Activated CD4-positive, alpha-beta T cell treated with anti-CD3 and anti-CD28 coated beads for 36 hours (primary cell): ENCODE data around the gene POF1B. TPM values are rescaled to one million over a fixed set of nuclear protein-coding genes. Genes with fewer than 3 reads are reported as not detected.
"Not testable (repeated sequence)": the region's sequence is repeated elsewhere in the genome, so short reads cannot be mapped to it uniquely, and the experiment has no call there.

Experiments
- ATAC-seq: fragments of 200-7000 bp; cut with Tn5 transposase; one replicate; pipeline ENCODE4 v1.10.0; 2021; ENCODE audit warnings: mild to moderate bottlenecking, moderate library complexity
- CTCF ChIA-PET: fragments of 350-600 bp; sonication (Branson Sonifier 250); formaldehyde crosslinking; loops from one replicate; lab custom pipeline; 2021; ENCODE audit warnings: antibody characterized with exemption; lab: Charles Lee
- POLR2A ChIA-PET: fragments of 350-600 bp; sonication (Branson Sonifier 250); formaldehyde crosslinking; loops from one replicate; lab custom pipeline; 2021; ENCODE audit warnings: antibody characterized with exemption, inconsistent platforms; lab: Charles Lee
- DNase-seq: peaks from one replicate; pipeline ENCODE4 v3.0.0-alpha.2; 2020
- H3K27ac Mint-ChIP-seq: one replicate; pipeline ENCODE4 v1.8.0; 2021; ENCODE audit warnings: mixed read lengths
- H3K27me3 Mint-ChIP-seq: one replicate; pipeline ENCODE4 v1.8.0; 2021; ENCODE audit warnings: mixed read lengths
- H3K36me3 Mint-ChIP-seq: one replicate; pipeline ENCODE4 v1.8.0; 2021; ENCODE audit warnings: low read depth, mixed read lengths
- H3K4me1 Mint-ChIP-seq: one replicate; pipeline ENCODE4 v1.8.0; 2021; ENCODE audit warnings: mixed read lengths
- H3K4me3 Mint-ChIP-seq: one replicate; pipeline ENCODE4 v1.8.0; 2021; ENCODE audit warnings: mild to moderate bottlenecking, moderate library complexity, mixed read lengths
- H3K9me3 Mint-ChIP-seq: one replicate; pipeline ENCODE4 v1.8.0; 2021; ENCODE audit warnings: low read depth, mixed read lengths
- intact Hi-C, 2 experiments: fragments of 100-400 bp; cut with DNase I in 1 of 2; cut with micrococcal nuclease in 1 of 2; formaldehyde crosslinking; loops; one replicate each; pipeline versions ENCODE4 v1.14.2 to v1.15.1; 2022 to 2024; cut with DNase I, micrococcal nuclease
- total RNA-seq, 2 experiments: library from RNA; stranded (reverse); gene quantifications; one replicate each; pipeline ENCODE4 v1.2.3, GENCODE V29; 2021

POF1B gene
- total RNA-seq, 2 experiments from 2014 or later: 0.05 TPM; not detected in 1

DNA sequence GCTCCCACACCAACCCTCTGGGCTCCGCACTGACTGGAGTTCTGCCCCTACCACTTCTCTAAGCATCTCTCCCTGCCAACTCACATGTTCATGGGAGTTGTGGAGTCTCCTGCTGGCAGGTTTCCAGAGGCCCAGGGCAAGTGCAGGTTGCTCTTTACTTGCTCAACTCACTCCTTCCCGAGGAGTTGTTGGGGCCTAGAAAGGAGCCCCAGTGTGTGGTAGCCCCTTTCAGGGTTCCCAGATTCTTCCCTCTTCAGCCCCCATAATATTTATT lies 52.5 kb downstream of the POF1B start:
- no peaks in the 10 kb centered on the region for H3K4me1 Mint-ChIP-seq
- H3K27ac Mint-ChIP-seq: no peak overlapping the region
- intact Hi-C loops: no loop called here
- H3K4me3 Mint-ChIP-seq: no peak overlapping the region
- H3K27me3 Mint-ChIP-seq: no peaks in the 10 kb centered on the region
- ChIA-PET POLR2A (no interaction called here), CTCF (no interaction called here)
- no peaks in the 10 kb centered on the region for H3K36me3 Mint-ChIP-seq
- no peak for DNase-seq
- no peak for ATAC-seq
- peaks cover 4% of the 10 kb centered on the region for H3K9me3 Mint-ChIP-seq

GRCh38 chrX:85326234-85327059 lies 53.0 kb downstream of the POF1B start:
- ATAC-seq (no peak), DNase-seq (no peak)
- H3K36me3 Mint-ChIP-seq: no peaks in the 10 kb centered on the region
- CTCF ChIA-PET: no interaction called here
- no peaks in the 10 kb centered on the region for H3K27me3 Mint-ChIP-seq
- H3K4me3 Mint-ChIP-seq: no peak overlapping the region
- POLR2A ChIA-PET: no interaction called here
- H3K4me1 Mint-ChIP-seq: no peaks in the 10 kb centered on the region
- intact Hi-C loops: no loop called here
- peaks cover 4% of the 10 kb centered on the region for H3K9me3 Mint-ChIP-seq
- no peak overlapping the region for H3K27ac Mint-ChIP-seq

DNA sequence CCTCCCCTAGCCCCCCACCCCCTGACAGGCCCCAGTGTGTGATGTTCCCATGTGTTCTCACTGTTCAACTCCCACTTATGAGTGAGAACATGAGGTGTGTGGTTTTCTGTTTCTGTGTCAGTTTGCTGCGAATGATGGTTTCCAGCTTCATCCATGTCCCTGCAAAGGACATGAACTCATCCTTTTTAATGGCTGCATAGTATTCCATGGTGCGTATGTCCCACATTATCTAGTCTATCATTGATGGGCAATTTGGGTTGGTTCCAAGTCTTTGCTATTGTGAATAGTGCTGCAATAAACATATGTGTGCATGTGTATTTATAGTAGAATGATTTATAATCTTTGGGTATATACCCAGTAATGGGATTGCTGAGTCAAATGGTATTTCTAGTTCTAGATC lies 68.1 kb downstream of the POF1B start:
- CTCF ChIA-PET, ATAC-seq, POLR2A ChIA-PET: not testable (repeated sequence)

GRCh38 chrX:85309717-85310116 lies 69.7 kb downstream of the POF1B start:
- H3K4me3 Mint-ChIP-seq: no peak overlapping the region
- DNase-seq (no peak), ATAC-seq (no peak)
- H3K4me1 Mint-ChIP-seq: no peaks in the 10 kb centered on the region
- H3K9me3 Mint-ChIP-seq: no peaks in the 10 kb centered on the region
- intact Hi-C loops: no loop called here
- H3K27me3 Mint-ChIP-seq: no peaks in the 10 kb centered on the region
- ChIA-PET CTCF (no interaction called here), POLR2A (no interaction called here)
- no peak overlapping the region for H3K27ac Mint-ChIP-seq
- H3K36me3 Mint-ChIP-seq: no peaks in the 10 kb centered on the region

More for the DNA sequence above, 68.1 kb downstream of the POF1B start:
- H3K27me3 Mint-ChIP-seq, H3K4me3 Mint-ChIP-seq, H3K36me3 Mint-ChIP-seq, intact Hi-C loops, DNase-seq, H3K9me3 Mint-ChIP-seq, H3K4me1 Mint-ChIP-seq, H3K27ac Mint-ChIP-seq: not testable (repeated sequence)

DNA sequence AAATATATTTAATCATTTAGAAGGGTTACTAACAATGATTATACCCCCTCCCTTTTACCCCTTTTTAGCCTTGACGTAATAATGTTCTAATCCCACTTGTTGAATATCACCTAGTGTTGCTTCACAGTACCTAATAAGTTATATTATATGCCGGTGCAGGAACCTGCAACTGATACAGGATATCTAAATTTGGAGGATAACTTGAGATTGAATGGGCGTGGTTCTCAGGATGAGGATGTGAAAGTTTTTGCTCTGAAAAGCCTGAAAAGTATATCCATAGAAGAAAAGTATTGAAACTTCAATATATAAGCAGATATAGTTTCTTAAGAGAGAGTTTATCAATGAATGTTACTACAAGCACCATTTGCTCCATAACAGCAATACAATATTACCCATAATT lies 75.9 kb downstream of the POF1B start:
- ATAC-seq (no peak), DNase-seq (no peak)
- intact Hi-C loops: no loop called here
- no peaks in the 10 kb centered on the region for H3K9me3 Mint-ChIP-seq
- CTCF ChIA-PET: no interaction called here
- POLR2A ChIA-PET: interaction anchor here (0.6 kb wide), 1 partner anchor 33 kb away, joined by 3 read pairs; no protein-coding TSS in a partner anchor
- no peaks in the 10 kb centered on the region for H3K27me3 Mint-ChIP-seq
- H3K4me1 Mint-ChIP-seq: no peaks in the 10 kb centered on the region
- H3K4me3 Mint-ChIP-seq: no peak overlapping the region
- H3K36me3 Mint-ChIP-seq: no peaks in the 10 kb centered on the region
- H3K27ac Mint-ChIP-seq: no peak overlapping the region

GRCh38 chrX:85288992-85289723 lies 90.3 kb downstream of the POF1B start:
- DNase-seq: no peak
- ATAC-seq: no peak

GRCh38 chrX:85285286-85285685 lies 94.2 kb downstream of the POF1B start:
- H3K36me3 Mint-ChIP-seq, H3K4me3 Mint-ChIP-seq, POLR2A ChIA-PET, intact Hi-C loops, CTCF ChIA-PET, H3K27ac Mint-ChIP-seq, H3K4me1 Mint-ChIP-seq, H3K27me3 Mint-ChIP-seq, DNase-seq, ATAC-seq, H3K9me3 Mint-ChIP-seq: not testable (repeated sequence)

More at GRCh38 chrX:85288992-85289723, 90.3 kb downstream of the POF1B start:
- Mint-ChIP-seq H3K4me1 (no peaks in the 10 kb centered on the region), H3K27me3 (no peaks in the 10 kb centered on the region), H3K36me3 (no peaks in the 10 kb centered on the region), H3K9me3 (peaks cover 4% of the 10 kb centered on the region), H3K27ac (no peak overlapping the region), H3K4me3 (no peak overlapping the region)
- POLR2A ChIA-PET: no interaction called here
- CTCF ChIA-PET: no interaction called here
- intact Hi-C loops: no loop called here

DNA sequence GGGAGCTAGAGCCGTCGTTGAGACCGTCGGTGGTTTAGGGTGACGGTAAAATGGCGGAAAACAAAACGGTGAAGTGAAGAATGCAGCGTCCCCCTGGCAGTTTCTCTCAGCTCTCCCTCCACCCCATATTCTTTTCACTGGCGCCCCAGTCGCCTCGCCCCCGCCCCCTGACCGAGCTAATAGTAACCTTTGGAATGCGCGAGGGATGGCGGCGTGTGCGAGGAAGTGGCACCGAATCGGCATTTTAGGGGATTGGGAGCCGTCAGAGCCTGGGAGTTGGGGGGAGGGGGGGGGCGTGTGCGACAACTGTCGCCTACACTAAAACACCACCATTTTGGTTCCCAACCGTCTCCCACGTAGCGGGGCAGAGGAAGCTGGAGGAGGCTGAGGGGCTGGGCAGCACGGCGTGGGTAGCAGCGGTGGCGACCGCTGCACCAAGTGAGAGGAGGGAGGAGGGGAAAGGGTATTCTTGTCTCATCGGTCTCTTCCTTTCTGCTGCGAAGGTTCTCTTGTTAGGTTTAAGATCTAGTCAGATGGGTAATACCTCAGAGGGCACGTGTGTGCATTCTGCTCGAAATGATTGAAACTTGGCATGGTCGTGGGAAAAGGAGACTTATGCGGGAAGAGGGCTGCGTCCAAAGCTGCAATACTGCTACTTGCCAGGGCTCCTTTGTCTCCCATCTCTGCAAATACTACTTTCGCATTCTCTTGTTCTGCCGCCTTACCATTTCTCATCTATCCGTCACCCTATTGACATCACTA lies 134.8 kb downstream of the POF1B start:
- intact Hi-C loops: no loop called here
- ChIA-PET POLR2A (interaction anchor here (0.6 kb wide), 1 partner anchor 38 kb away, joined by 3 read pairs; no protein-coding TSS in a partner anchor), CTCF (interaction anchor here (0.8 kb wide), 1 partner anchor 395 kb away, joined by 3 read pairs; no protein-coding TSS in a partner anchor)
- Mint-ChIP-seq H3K9me3 (no peaks in the 10 kb centered on the region), H3K4me3 (peak overlapping the region; percentile 78), H3K36me3 (no peaks in the 10 kb centered on the region), H3K27ac (peak overlapping the region; percentile 85), H3K4me1 (peaks cover 11% of the 10 kb centered on the region), H3K27me3 (peaks cover 12% of the 10 kb centered on the region)
- DNase-seq: peak; percentile 16
- ATAC-seq: peak; percentile 70

GRCh38 chrX:85243761-85244449 lies 135.6 kb downstream of the POF1B start, which contains the start of the genes SATL1 and ZNF711:
SATL1 (minus strand) TSS chrX:85243779; CDS start chrX:85108968, 134,811 bp downstream.
ZNF711 (plus strand) TSS chrX:85243991; CDS start chrX:85247573, 3,582 bp downstream.
- Mint-ChIP-seq H3K27ac (peak within 1 kb of the TSS; percentile 85), H3K4me1 (peaks cover 11% of the 10 kb centered on the region), H3K36me3 (no peaks in the 10 kb centered on the region), H3K27me3 (peaks cover 12% of the 10 kb centered on the region), H3K4me3 (peak within 1 kb of the TSS; percentile 78), H3K9me3 (no peaks in the 10 kb centered on the region)
- CTCF ChIA-PET: interaction anchor here (0.8 kb wide), 1 partner anchor 394 kb away, joined by 3 read pairs; no protein-coding TSS in a partner anchor
- POLR2A ChIA-PET: no interaction called here
- ATAC-seq: peak; percentile 72
- DNase-seq: peak; percentile 42
- intact Hi-C loops: no loop called here

- Mint-ChIP-seq H3K4me1 (peaks cover 11% of the 10 kb centered on the region), H3K27ac (no peak overlapping the region), H3K9me3 (no peaks in the 10 kb centered on the region), H3K36me3 (no peaks in the 10 kb centered on the region), H3K27me3 (peaks cover 12% of the 10 kb centered on the region), H3K4me3 (peak overlapping the region; percentile 78)
- no peak for DNase-seq
- intact Hi-C loops: no loop called here
- ChIA-PET POLR2A (no interaction called here), CTCF (no interaction called here)
- ATAC-seq: no peak
Measured at GRCh38 chrX:85243155-85243554, 136.3 kb downstream of the POF1B start.
